ENCODE results near the gene AFF2.

The AFF2 gene

DNA sequence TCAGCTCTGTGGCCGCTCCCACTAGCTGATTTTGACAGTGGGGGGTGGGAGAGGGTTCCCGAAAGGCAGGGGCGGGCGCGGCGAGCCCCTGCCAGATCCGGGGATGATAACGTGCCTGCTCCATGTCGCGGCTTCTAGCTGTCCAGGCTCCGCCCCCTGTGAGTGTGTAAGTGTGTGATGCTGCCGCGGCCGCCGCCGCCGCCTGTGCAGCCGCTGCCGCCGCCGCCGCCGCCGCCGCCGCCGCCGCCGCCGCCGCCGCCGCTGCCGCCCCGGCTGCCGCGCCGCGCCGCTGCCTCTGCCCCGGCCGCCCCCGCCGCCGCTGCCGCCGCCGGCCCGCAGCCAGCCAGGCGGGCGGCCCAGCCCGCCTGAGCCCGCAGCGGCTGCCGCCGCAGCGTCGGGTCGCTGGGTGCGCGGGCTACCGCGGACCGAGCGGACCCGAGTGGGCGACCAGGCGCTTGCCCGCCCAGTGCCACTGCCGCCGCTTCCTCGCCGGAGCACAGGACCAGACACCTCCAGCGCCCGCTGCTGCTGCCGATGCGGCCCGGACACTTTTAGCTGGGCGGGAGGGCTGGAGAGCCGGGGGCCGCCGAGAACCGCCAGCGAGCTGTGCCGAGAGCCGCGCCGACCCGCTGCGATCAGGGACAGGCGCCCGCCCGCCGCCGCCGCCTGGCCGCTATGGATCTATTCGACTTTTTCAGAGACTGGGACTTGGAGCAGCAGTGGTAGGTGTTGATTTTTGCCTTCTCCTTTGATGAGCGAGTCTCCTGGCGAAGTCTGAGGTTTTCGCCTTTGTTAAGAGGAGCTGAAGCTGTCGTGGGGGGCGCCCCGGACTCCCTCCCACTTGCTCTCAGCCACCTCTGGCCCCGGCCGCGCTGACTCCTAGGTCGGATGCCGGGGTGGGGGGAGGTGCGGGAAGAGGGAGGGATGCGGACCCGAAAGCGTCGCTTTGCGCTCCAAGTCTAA is at the start of gene AFF2:
Gene AFF2 (plus strand): TSS at position 195 of the 963 bp plus-strand sequence. CDS start 481 bp downstream, at position 676.
- DNase-seq (ENCODE audit: low spot score) = no peak

GRCh38 chrX:148457279-148457678 is 43.1 kb upstream of the AFF2 start:
- no peak for DNase-seq (ENCODE audit: low spot score)

DNA sequence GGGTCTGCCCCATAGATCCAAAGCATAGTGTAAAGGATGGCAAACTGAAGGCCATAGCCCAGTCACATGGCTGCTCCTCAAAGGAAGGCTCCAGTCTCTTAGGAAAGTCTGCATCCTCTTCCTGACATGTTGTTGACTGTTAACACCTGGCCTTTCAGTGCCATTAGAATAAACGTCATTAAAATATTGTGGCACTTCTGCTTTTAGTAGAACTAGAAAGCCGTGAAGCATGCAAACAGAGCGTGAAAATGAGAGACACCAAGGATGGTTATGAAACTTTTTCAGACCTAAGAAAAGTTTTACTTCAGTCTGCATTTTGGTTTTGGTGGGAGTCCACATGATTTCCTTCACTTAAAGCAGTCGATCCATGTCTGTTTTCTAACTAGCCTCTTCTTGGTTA is 41.1 kb upstream of the AFF2 start:
- DNase-seq (ENCODE audit: low spot score) = no peak

DNA sequence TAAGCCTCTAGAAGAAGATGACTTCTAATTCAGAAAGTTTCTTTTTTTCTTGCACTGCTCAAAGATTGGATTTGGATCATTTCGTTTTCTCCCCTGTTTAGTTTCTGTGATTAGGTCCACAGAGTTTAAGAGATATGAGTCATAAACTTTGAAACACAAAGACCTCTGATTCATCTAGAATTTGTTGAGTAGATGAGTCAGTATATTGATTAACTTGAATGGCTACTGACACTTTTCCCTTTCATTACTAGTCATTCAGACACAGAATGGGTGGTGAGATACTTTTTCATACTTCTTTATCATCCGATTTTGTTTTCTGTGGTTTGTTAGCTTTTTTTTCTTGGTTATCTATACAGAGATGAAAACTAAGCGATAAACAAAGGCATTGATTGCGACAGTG is 34.1 kb upstream of the AFF2 start:
- no peak for DNase-seq (ENCODE audit: low spot score)

DNA sequence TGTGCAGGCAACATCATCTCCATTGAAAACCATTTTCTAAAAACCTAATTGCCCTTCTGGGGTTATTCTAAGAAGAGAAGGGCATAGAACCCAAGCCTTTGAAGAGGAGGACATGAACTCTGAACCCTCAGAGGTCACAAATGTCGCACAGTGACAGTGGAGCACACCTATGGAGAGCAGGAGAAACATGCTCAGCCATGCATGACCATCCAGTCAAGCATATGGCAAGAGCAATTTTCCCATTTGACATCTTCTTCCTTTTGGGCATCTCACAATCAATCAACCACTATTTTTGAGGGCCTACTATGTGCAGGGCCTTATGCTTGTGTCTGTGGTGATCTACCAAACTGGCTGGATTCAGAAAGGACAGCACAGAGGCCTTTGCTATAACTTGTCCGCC is 30.1 kb upstream of the AFF2 start:
- no peak for DNase-seq (ENCODE audit: low spot score)

DNA sequence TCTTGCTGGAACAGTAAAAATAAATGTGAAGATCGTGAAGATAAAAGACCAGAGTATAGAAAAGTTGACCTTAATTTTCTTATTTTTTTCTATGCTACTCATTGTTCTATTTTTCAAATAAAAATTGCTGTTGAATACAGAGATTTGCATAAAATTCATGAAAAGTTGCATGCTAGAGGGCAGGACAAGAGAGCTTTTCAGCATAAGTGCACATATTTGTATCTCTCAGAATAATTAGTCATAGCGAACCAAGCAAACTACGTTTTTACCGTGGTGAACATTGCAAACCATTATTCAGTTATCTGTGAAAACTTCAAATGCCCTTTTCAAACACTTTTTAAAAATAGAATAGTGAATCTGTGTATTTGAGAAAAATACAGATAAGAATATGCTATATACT is 26.4 kb upstream of the AFF2 start:
- no peak for DNase-seq (ENCODE audit: low spot score)

- DNase-seq (ENCODE audit: low spot score) = no peak
Measured at GRCh38 chrX:148492057-148492456, 8.4 kb upstream of the AFF2 start.

DNA sequence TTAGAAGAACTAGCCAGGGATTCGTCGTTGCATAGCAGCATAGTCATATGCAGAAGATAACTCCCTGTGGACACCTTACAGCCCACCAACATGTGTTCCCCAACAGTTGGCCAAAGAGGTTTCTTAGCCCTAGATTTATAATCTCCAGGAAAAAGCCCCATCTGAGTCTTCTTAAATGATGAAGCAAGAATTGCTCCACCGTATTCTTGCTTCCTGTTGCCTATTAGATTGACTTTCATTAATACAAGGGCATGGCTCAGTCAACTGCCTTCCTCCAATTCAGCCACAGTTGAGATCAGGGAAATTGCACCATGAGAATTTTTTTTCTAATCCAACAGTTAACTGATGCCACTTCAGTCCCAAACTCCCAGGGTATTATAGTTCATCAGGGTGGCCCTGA is 5.2 kb upstream of the AFF2 start:
- DNase-seq (ENCODE audit: low spot score) = no peak

DNA sequence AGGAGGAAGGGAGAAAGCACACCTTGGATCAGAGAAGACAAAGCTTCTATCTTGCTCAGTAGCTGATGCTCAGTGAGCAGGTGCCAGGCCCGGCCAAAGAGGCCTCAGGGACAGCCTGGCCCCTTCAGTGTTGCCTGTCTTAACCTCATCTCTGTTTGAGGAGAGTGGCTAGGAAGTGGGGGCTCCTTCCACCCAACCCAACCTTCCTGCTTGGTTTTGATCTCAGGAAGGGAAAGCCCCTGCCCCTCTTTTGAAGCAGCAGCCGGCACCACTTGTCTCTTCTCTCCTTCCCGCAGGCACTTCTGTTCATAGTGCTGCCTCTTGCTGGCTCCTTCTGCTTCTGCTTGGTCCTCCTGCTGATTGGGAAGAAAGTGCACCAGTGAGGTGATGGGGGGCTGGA is 2.4 kb upstream of the AFF2 start:
- no peak for DNase-seq (ENCODE audit: low spot score)

DNA sequence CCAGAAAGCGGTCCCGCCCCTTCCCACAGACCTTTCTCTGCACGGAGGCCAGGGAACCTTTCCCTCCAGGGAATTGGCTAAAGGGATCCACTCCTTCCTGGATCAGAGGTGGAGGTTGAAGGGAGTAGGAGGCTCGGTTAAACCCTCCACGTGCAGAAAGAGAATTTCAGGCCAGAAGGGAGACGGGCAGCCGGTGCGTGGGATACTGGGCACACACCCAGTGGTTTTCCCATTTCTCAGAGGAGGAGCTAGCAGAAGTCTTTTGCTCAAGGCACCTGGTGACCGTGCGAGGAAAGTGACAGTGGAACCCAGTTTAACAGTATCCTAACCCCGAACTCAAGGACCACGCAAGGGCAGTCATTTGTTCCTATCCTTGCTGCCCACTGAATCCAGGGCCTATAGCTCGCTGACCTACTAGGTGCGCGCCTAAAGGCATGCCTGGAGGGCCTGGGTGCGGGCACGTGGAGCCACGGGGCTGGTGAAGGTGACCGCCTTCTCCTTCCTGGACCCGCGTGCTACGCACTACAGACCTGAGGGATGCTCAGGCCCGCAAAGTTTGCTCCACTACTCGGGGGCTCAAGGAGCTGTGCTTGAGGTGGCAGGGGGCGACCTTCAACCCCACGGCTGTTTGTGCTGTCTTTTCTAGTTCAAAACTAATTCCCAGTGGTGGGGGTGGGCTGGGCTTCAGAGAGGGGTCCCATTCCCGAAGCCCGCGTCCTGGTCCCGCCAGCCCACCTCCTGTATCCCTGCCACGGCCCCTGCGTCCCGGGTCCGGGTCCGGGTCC is 587 bp upstream of the AFF2 start:
- DNase-seq (ENCODE audit: low spot score) = no peak

GRCh38 chrX:148501386-148502066 is 1.1 kb downstream of the AFF2 start:
- DNase-seq (ENCODE audit: low spot score) = no peak

GRCh38 chrX:148504506-148504905 is 4.1 kb downstream of the AFF2 start:
- DNase-seq (ENCODE audit: low spot score) = no peak

DNA sequence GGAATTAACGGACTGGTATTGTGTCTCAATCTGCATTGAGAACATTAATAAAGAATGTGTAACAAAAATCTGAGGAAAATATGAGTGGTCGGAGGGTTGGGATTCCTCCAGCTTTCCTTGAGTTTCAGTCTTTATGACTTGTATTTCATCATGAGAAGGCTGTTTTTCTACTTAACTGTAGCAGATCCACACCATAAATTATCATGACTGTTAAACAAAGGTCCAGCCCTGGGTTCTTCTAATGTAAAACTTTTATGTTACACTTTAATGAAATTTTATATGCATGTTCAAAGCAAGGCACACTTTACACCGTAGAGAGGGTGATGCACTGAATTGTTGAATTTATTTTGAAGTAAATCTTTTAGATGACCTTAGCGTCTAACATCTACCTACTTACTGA is 7.0 kb downstream of the AFF2 start:
- no peak for DNase-seq (ENCODE audit: low spot score)

DNA sequence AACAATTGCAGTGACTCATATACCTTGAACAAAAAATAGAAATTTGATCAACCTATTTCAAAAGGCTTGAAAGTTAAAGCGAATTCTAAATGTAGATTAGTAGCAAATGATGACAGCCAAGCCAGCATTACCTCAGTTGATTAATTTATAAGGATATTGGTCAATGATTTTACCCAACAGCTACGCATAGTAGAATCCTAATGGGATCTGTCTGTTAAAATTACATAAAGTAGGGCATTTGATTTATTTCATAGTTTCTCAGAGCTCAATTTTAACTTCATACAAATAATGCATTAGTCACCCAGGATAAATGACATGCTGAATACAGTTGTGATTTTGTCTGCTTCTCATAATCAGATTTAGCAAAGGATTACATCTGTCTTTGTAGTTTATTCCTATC is 12.0 kb downstream of the AFF2 start:
- no peak for DNase-seq (ENCODE audit: low spot score)

DNA sequence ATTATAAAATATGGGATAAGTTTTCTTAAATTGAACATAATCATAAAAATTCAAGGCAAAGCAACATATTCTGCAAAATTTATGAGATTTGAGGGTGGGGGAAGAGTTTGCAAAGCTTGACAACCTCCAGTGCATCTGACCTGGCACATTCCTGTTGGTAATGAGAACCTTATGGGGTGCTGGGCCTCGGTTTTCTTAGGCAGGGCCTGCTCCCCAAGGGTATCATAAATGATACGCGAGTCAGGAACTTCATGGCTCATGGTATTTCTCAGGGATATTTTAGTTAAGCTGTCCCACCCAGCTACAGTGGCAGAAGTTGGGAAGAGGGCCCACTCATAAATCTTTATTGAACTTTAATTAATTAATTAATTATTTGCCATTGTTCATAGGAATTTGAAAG is 13.2 kb downstream of the AFF2 start:
- DNase-seq (ENCODE audit: low spot score) = no peak

GRCh38 chrX:148517176-148517575 is 16.8 kb downstream of the AFF2 start:
- DNase-seq (ENCODE audit: low spot score) = no peak

DNA sequence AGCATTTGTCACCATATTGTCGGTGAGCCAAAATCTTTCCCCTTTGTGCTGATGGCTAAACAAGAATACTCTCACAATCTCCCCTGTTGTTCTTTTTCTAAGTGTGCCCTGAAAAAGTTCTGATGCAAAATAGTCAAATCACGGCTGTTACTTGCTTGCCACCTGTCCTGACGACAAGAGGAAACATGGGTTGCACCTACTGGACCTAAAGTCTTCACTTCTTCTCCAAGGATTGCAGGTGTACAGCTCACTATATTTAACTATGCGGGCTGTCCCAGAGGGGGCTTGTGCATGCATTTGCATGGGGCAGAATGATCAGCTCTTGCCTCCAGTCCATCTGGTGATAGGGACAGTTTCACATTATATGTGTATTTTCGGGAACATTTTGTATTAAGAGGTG is 21.6 kb downstream of the AFF2 start:
- no peak for DNase-seq (ENCODE audit: low spot score)

DNA sequence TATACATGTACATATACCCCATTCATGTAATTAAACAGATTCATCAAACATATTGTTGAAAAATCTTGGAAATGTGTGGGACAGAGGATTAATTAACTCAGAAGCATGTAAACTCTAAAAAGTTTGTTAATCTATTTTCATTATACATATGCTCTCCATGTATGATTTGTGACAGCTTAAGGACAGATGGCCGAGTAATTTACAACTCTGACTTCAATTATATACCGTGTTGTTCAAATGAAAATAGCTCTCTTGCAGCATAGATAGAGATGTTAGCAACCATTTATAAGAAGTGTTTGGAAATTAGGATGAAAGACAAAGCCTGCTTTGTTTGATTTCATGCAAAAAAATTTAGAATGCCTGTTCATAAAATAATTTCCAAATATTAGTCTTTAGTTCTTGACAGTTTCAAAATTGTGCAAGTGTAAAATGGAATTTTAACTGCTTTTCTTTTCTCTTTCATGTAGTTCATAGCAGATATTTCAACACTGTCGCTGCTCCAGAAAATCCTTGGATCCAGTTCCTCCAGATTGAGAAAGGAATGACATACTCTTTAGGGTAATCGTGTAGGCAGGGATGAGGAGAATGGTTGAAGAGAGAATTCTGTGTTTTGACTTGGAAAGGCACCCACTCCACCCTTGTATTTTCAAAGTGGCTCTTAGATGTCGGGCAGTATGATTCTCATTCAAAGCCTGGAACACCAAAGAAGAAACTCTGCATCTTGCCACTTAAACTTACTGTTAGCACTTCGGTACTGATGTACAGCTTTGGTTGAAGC is 23.1 kb downstream of the AFF2 start:
- DNase-seq (ENCODE audit: low spot score) = no peak

DNA sequence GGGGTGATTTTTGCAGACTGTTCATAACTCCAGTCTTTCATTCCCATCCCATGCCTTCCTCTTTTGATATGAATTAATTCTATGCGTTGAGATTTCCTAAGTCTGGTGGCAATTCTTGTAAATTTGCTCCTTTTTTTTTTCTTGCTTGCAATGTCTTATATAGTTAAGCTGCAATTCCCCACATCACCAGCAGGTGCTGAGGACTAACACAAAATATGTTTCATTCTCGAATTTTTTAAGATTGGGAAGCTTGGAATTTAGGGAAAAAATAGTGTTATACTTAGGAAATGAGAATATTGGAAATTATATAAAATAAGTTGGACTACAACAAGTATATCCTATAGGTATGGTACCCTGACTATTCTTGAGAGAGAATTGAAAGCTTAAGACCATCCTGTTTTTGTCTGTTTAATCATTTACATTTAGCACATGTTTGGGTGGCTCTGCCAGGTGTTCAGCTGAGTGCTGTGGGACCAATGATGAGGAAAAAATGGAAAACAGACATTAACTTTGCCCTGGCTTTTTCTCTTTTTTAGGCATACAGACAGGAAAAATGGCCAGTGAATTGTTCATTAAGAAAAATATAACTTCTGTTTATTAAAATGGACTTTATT is 30.2 kb downstream of the AFF2 start:
- DNase-seq (ENCODE audit: low spot score) = peak; percentile 12

DNA sequence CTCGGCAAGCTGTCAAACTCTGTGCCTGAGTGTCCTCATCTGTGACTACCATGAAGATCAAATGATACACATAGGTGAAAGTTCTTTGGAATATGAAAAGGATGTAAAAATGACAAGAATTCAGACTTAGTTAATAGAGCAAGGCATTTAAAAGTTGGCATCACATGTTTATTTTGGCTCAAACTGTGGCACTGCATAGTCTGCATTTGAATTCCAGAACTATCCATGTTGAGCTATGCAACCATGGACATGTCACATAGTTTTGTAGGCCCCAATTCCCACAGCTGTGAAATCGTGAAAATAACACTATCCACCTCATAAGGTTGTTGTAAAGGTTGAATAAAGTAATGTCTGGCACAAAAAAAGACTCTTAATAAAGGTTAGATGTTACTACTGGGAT is 33.9 kb downstream of the AFF2 start:
- no peak for DNase-seq (ENCODE audit: low spot score)

- no peak for DNase-seq (ENCODE audit: low spot score)
Measured at GRCh38 chrX:148535639-148536038, 35.2 kb downstream of the AFF2 start.

Data from LoVo (cell line).